ENCODE results near the gene OR8A1.
"Not testable (repeated sequence)": the region's sequence is repeated elsewhere in the genome, so short reads cannot be mapped to it uniquely, and the experiment has no call there.

Gene OR8A1

DNA sequence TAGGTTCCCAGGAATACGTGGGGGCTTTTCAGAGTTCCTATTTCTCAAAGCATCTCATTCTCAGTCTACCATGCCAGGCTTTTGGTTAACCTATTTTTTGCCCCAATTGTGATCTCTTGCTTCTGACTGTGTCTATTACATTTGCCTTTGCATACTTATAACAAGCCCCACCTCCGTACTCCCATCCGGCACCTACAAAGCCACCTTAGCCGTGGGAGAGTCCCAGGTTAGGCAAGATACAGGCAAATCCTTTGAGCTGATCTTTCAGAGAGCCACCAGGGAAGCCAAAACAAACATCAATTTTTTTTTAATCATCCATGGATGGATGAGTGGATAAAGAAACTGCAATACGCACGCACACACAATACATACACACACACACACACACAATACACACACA lies 22.8 kb downstream of the OR8A1 start:
- no peaks in the 10 kb centered on the region for H3K9me3 ChIP-seq (ENCODE audit: control insufficient read depth, insufficient read depth, low read length)
- no peak overlapping the region for H3K27ac ChIP-seq (ENCODE audit: low read depth, low read length)
- no peaks in the 10 kb centered on the region for H3K27me3 ChIP-seq (ENCODE audit: control insufficient read depth, insufficient read depth, low read length)
- H3K4me1 ChIP-seq (ENCODE audit: control insufficient read depth, insufficient read depth, low read length): no peaks in the 10 kb centered on the region
- no peaks in the 10 kb centered on the region for H3K36me3 ChIP-seq (ENCODE audit: control insufficient read depth, insufficient read depth, low read length)
- H3K9ac ChIP-seq (ENCODE audit: low read depth, low read length): no peak overlapping the region
- H3K4me3 ChIP-seq (ENCODE audit: low read depth, low read length): no peak overlapping the region

DNA sequence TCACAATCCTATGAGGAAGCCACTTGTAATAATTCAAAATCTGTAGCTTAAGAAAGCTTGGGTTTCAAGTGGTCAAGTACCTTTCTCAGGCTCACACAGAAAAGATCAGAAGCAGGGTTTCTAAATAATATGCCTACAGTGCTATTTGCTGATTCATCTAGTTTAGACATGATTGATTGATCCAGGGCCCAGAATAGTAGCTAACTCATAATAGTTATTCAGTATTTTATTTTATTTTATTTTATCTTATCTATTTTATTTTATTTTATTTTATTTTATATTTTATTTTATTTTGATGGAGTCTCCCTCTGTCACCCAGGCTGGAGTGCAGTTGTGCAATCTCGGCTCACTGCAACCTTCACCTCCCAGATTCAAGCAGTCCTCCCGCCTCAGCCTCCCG lies 25.5 kb downstream of the OR8A1 start:
- Histone ChIP-seq H3K9ac (ENCODE audit: low read depth, low read length) (no peak overlapping the region), H3K27ac (ENCODE audit: low read depth, low read length) (no peak overlapping the region), H3K4me3 (ENCODE audit: low read depth, low read length) (no peak overlapping the region), H3K36me3 (ENCODE audit: control insufficient read depth, insufficient read depth, low read length) (no peaks in the 10 kb centered on the region), H3K4me1 (ENCODE audit: control insufficient read depth, insufficient read depth, low read length) (0 out of 2 replicates have a peak, but pooled peaks cover under 1% of the 10 kb centered on the region), H3K27me3 (ENCODE audit: control insufficient read depth, insufficient read depth, low read length) (no peaks in the 10 kb centered on the region), H3K9me3 (ENCODE audit: control insufficient read depth, insufficient read depth, low read length) (no peaks in the 10 kb centered on the region)

DNA sequence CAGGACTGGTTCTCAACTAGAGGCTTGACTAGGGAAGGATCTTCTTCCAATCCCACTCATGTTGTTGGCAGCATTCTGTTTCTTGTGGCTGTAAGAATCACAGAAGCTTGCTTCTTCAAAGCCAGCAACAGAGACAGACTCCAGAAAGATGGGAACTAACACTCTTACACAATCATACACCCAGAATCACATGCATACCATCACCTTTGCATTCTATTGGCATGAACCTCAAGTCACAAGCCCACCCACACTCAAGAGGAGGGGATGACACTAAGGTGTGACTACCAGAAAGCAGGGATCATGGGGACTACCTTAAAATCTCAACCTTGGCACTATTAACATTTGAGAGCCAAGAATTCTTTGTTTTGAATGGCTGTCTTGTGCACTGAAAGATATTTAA lies 27.8 kb downstream of the OR8A1 start:
- no peak overlapping the region for H3K9ac ChIP-seq (ENCODE audit: low read depth, low read length)
- H3K9me3 ChIP-seq (ENCODE audit: control insufficient read depth, insufficient read depth, low read length): no peaks in the 10 kb centered on the region
- peaks cover 12% of the 10 kb centered on the region for H3K4me1 ChIP-seq (ENCODE audit: control insufficient read depth, insufficient read depth, low read length)
- no peaks in the 10 kb centered on the region for H3K27me3 ChIP-seq (ENCODE audit: control insufficient read depth, insufficient read depth, low read length)
- H3K36me3 ChIP-seq (ENCODE audit: control insufficient read depth, insufficient read depth, low read length): no peaks in the 10 kb centered on the region
- H3K27ac ChIP-seq (ENCODE audit: low read depth, low read length): no peak overlapping the region
- no peak overlapping the region for H3K4me3 ChIP-seq (ENCODE audit: low read depth, low read length)

DNA sequence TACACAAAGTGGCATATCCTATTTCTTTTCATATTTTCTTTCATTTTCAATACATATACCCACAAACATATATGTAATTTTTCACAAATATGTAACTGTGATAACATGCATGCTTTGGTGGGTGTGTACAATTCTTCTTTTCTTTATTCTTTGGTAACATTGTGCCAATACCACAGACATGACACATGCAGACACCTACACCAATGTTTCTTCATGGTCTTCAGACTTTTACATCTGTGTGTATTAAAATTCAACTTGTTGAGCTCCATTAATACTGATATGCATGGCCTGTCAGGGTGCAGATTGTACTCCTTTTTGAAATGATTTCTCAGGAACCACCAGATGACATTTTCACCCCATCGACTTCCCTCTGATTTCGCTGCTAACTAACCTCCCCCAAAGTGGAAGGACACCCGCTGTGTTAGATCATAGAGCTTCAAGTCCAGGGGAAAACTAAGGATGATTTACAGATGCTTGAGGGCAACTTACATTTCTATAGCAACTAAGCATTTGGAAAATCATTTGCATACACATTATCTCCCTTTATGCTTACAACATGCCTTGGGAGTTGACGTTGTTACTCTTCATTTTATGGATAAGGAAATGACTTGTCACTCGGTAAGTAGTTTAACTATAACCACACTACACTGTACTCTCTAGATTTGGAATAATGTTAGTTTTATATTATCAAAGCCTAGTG lies 31.0 kb downstream of the OR8A1 start:
- H3K9me3 ChIP-seq (ENCODE audit: control insufficient read depth, insufficient read depth, low read length): no peaks in the 10 kb centered on the region

DNA sequence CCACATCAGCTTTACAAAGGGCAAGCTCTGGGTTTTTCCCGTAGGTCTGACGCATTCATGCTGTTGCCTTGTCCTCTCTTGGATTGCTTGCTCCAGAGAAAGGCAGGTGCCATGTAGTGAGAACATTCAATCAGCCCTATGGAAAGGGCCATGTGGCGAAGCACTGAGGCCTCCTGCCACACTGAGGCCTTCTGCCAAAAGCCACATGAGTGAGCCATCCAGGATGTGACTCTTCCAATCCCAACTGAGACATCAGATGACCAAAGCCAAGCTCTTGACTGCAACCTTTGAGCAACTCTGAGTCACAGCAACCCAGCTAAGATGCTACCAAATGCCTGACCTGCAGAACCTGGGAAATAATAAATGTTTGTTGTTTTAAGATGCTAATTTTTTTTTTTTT lies 32.4 kb downstream of the OR8A1 start:
- Histone ChIP-seq H3K27ac (ENCODE audit: low read depth, low read length) (no peak overlapping the region), H3K4me3 (ENCODE audit: low read depth, low read length) (no peak overlapping the region), H3K4me1 (ENCODE audit: control insufficient read depth, insufficient read depth, low read length) (peaks cover 12% of the 10 kb centered on the region), H3K9ac (ENCODE audit: low read depth, low read length) (no peak overlapping the region), H3K27me3 (ENCODE audit: control insufficient read depth, insufficient read depth, low read length) (no peaks in the 10 kb centered on the region), H3K36me3 (ENCODE audit: control insufficient read depth, insufficient read depth, low read length) (no peaks in the 10 kb centered on the region), H3K9me3 (ENCODE audit: control insufficient read depth, insufficient read depth, low read length) (no peaks in the 10 kb centered on the region)

More for the DNA sequence above, 31.0 kb downstream of the OR8A1 start:
- peaks cover 12% of the 10 kb centered on the region for H3K4me1 ChIP-seq (ENCODE audit: control insufficient read depth, insufficient read depth, low read length)
- no peak overlapping the region for H3K4me3 ChIP-seq (ENCODE audit: low read depth, low read length)
- no peak overlapping the region for H3K27ac ChIP-seq (ENCODE audit: low read depth, low read length)
- no peaks in the 10 kb centered on the region for H3K27me3 ChIP-seq (ENCODE audit: control insufficient read depth, insufficient read depth, low read length)
- H3K9ac ChIP-seq (ENCODE audit: low read depth, low read length): no peak overlapping the region
- H3K36me3 ChIP-seq (ENCODE audit: control insufficient read depth, insufficient read depth, low read length): no peaks in the 10 kb centered on the region

DNA sequence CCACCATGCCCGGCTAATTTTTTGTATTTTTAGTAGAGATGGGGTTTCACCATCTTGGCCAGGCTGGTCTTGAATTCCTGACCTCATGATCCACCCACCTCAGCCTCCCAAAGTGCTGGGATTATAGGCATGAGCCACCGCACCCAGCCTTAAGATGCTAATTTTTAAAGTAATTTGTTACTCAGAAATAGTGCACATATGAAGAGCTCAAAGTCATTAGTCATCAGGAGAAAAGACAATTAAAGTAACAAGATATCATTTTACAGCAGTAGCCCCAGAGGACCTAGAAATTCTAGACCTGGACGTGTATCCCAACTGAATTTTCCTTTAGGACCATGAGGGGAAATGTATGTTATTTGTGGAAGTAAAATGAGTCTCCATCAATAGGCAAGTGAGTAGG lies 32.9 kb downstream of the OR8A1 start:
- H3K9me3 ChIP-seq (ENCODE audit: control insufficient read depth, insufficient read depth, low read length); H3K27me3 ChIP-seq (ENCODE audit: control insufficient read depth, insufficient read depth, low read length); H3K36me3 ChIP-seq (ENCODE audit: control insufficient read depth, insufficient read depth, low read length); H3K4me3 ChIP-seq (ENCODE audit: low read depth, low read length); H3K9ac ChIP-seq (ENCODE audit: low read depth, low read length); H3K27ac ChIP-seq (ENCODE audit: low read depth, low read length): not testable (repeated sequence)
- peaks cover 12% of the 10 kb centered on the region for H3K4me1 ChIP-seq (ENCODE audit: control insufficient read depth, insufficient read depth, low read length)

DNA sequence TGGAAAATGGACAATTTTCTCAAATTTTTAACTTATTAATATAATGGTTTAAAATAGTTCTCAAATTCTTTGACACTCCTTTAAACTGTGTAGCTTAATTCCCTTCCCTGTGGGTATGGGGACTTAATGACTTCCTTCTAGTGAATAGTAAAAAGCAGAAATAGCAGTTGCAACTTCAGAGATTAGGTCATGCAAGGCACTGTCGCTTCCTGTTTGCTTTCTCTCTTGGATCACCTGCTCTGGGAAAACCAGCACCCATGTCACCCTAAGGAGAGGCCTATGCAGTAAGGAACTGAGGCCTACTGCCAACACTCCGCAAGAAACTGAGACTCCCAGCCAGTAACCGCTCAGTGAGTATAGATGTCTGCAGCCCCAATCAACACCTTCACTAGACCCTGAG lies 35.9 kb downstream of the OR8A1 start:
- Histone ChIP-seq H3K4me3 (ENCODE audit: low read depth, low read length) (no peak overlapping the region), H3K27ac (ENCODE audit: low read depth, low read length) (no peak overlapping the region)

DNA sequence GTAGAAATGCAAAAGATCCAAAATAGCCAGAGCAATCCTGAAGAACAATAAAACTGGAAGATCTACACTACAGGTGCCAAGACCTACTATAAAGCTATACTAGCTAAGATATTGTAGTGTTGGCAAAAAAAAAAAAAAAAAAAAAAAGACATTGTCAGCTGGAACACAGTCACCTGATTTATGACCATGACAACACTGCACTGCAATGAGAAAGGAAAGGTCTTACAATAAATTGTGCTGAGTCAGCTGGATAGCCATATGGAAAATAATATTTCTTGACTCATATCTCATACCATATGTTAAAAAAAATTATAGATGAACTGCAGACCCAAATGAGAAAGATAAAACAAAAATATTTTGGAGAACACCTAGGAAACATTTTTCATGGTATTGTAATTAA lies 38.4 kb downstream of the OR8A1 start:
- Histone ChIP-seq H3K9ac (ENCODE audit: low read depth, low read length) (no peak overlapping the region), H3K36me3 (ENCODE audit: control insufficient read depth, insufficient read depth, low read length) (no peaks in the 10 kb centered on the region), H3K4me1 (ENCODE audit: control insufficient read depth, insufficient read depth, low read length) (no peaks in the 10 kb centered on the region), H3K27me3 (ENCODE audit: control insufficient read depth, insufficient read depth, low read length) (no peaks in the 10 kb centered on the region), H3K27ac (ENCODE audit: low read depth, low read length) (no peak overlapping the region), H3K4me3 (ENCODE audit: low read depth, low read length) (no peak overlapping the region), H3K9me3 (ENCODE audit: control insufficient read depth, insufficient read depth, low read length) (no peaks in the 10 kb centered on the region)

More for the DNA sequence above, 35.9 kb downstream of the OR8A1 start:
- no peaks in the 10 kb centered on the region for H3K9me3 ChIP-seq (ENCODE audit: control insufficient read depth, insufficient read depth, low read length)
- H3K36me3 ChIP-seq (ENCODE audit: control insufficient read depth, insufficient read depth, low read length): no peaks in the 10 kb centered on the region
- peaks cover 7% of the 10 kb centered on the region for H3K4me1 ChIP-seq (ENCODE audit: control insufficient read depth, insufficient read depth, low read length)
- H3K9ac ChIP-seq (ENCODE audit: low read depth, low read length): no peak overlapping the region
- H3K27me3 ChIP-seq (ENCODE audit: control insufficient read depth, insufficient read depth, low read length): no peaks in the 10 kb centered on the region

DNA sequence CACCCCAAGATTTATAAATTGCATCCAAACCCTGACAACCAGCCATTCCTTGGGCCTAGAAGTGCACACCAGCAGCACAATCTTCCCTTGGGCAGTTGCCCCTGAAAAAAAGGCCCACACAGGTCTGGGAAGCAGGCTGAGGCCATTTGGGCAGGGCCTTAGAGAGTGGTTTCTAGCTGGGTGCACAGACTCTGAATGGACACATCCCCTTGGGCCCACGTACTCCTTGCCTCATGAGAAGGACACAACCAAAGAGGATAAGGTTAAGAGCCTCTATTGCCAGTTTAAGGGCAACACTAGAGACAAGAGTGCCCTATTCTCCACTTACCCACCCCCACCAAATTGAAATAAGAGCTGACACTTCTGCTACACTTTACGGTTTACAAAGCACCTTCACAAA lies 40.5 kb downstream of the OR8A1 start:
- no peak overlapping the region for H3K9ac ChIP-seq (ENCODE audit: low read depth, low read length)
- H3K27ac ChIP-seq (ENCODE audit: low read depth, low read length): no peak overlapping the region

DNA sequence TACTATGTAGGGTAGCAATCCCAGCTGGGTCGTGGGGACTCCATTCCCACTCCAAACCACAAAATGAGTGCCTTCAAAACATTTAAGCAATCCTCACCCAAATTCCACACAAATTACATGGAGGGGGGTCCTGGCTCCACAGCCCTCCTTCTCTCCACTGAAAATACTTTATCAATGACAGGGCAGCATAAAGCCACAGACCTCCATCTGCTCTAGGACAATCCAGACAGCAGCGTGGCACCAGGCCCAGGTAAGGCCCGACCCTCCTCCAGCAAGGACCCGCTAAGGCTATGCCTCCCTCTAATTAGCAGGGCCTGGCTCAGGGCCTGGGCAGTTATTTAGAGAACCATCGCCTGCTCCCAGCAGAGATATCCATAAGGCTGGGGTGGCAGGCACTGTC lies 41.3 kb downstream of the OR8A1 start, which contains the start of gene PANX3:
PANX3 (plus strand) TSS at position 365 of the 400 bp plus-strand sequence. CDS start 129 bp downstream, outside the sequence.
- no peaks in the 10 kb centered on the region for H3K9me3 ChIP-seq (ENCODE audit: control insufficient read depth, insufficient read depth, low read length)
- no peak within 1 kb of the TSS for H3K27ac ChIP-seq (ENCODE audit: low read depth, low read length)
- no peaks in the 10 kb centered on the region for H3K27me3 ChIP-seq (ENCODE audit: control insufficient read depth, insufficient read depth, low read length)
- no peaks in the 10 kb centered on the region for H3K4me1 ChIP-seq (ENCODE audit: control insufficient read depth, insufficient read depth, low read length)
- no peak within 1 kb of the TSS for H3K9ac ChIP-seq (ENCODE audit: low read depth, low read length)
- H3K4me3 ChIP-seq (ENCODE audit: low read depth, low read length): no peak within 1 kb of the TSS
- no peaks in the 10 kb centered on the region for H3K36me3 ChIP-seq (ENCODE audit: control insufficient read depth, insufficient read depth, low read length)

More for the DNA sequence above, 40.5 kb downstream of the OR8A1 start:
- H3K9me3 ChIP-seq (ENCODE audit: control insufficient read depth, insufficient read depth, low read length): no peaks in the 10 kb centered on the region
- H3K27me3 ChIP-seq (ENCODE audit: control insufficient read depth, insufficient read depth, low read length): no peaks in the 10 kb centered on the region
- H3K4me3 ChIP-seq (ENCODE audit: low read depth, low read length): no peak overlapping the region
- no peaks in the 10 kb centered on the region for H3K36me3 ChIP-seq (ENCODE audit: control insufficient read depth, insufficient read depth, low read length)
- no peaks in the 10 kb centered on the region for H3K4me1 ChIP-seq (ENCODE audit: control insufficient read depth, insufficient read depth, low read length)

DNA sequence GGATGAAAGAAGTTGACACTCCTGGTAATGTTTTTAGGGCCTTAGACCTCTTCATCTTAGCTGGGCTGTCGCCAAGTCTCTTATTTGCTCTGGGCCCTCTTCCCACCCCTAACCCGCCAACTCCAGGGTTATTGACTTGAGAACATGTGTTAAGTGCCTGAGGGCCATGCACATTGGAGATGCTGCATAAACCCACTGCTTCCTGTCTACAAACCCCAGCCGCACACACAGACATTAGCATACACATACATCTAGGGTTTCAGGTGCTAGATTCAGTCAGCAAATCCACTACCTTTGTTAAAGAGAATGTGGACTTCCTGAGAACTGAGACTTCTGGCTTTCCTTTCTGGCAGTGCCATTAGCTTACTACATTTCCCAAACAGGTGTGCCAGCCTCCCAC lies 42.2 kb downstream of the OR8A1 start:
- Histone ChIP-seq H3K4me3 (ENCODE audit: low read depth, low read length) (no peak overlapping the region), H3K9me3 (ENCODE audit: control insufficient read depth, insufficient read depth, low read length) (no peaks in the 10 kb centered on the region), H3K36me3 (ENCODE audit: control insufficient read depth, insufficient read depth, low read length) (no peaks in the 10 kb centered on the region), H3K4me1 (ENCODE audit: control insufficient read depth, insufficient read depth, low read length) (no peaks in the 10 kb centered on the region), H3K9ac (ENCODE audit: low read depth, low read length) (no peak overlapping the region), H3K27me3 (ENCODE audit: control insufficient read depth, insufficient read depth, low read length) (no peaks in the 10 kb centered on the region), H3K27ac (ENCODE audit: low read depth, low read length) (no peak overlapping the region)
